H1 (cell line): ENCODE data around the gene DHRS3. TPM values are rescaled to one million over a fixed set of nuclear protein-coding genes. Genes with fewer than 3 reads are reported as not detected.

Source experiments
- SP4 ChIP-seq: IDR thresholded peaks from 2 replicates; pipeline ENCODE4 v1.6.1; 2012; ENCODE audit warnings: low read length, inconsistent platforms
- polyA plus RNA-seq, 7 experiments: library from polyadenylated mRNA; depleted of rRNA in 3 of 7; stranded (reverse) in 5 of 7; unstranded in 2 of 7; fragments of >200 nt in 5 of 7; fragments of 200-250 nt in 2 of 7; gene quantifications; 1 replicate in 5 of 7; 2 replicates in 1 of 7; 4 replicates in 1 of 7; pipeline versions ENCODE4 v1.2.1 to v1.2.3, GENCODE V29; 2011 to 2013; ENCODE audit warnings: missing spikeins in 2 of 7, mixed read lengths in 2 of 7
- total RNA-seq: library from RNA; stranded (reverse); fragmentation: NEBNext Ultra II Directional; extraction: Animal tissue kit (Norgen Biotek cat#: 25700); gene quantifications from 2 replicates; pipeline ENCODE4 v1.2.1, GENCODE V29; 2021
- TF ChIP-seq, protein P1 (sequence below): IDR thresholded peaks from 2 replicates; pipeline ENCODE4 v1.6.1; 2012; ENCODE audit warnings: low read length, inconsistent platforms
- TF ChIP-seq, protein P2 (sequence below): IDR thresholded peaks from 2 replicates; pipeline ENCODE4 v1.6.1; 2012; ENCODE audit warnings: inconsistent platforms
- TF ChIP-seq, protein P3 (sequence below), 3 experiments: IDR thresholded peaks; 1 replicate in 2 of 3; 2 replicates in 1 of 3; pipeline versions ENCODE4 v1.5.1 to v1.6.1; 2011; ENCODE audit warnings: low read length in 3 of 3, mild to moderate bottlenecking in 3 of 3, inconsistent platforms in 2 of 3, low read depth in 1 of 3, moderate library complexity in 1 of 3; ENCODE audit not compliant: insufficient read depth in 1 of 3; ENCODE audit errors: control extremely low read depth in 1 of 3

Gene DHRS3
- total and polyA plus RNA-seq, 2 of the 8 experiments (the other 6 are each of a cell fraction or from before 2014, with no cell fraction given): 32.5 to 36.4 TPM

DNA sequence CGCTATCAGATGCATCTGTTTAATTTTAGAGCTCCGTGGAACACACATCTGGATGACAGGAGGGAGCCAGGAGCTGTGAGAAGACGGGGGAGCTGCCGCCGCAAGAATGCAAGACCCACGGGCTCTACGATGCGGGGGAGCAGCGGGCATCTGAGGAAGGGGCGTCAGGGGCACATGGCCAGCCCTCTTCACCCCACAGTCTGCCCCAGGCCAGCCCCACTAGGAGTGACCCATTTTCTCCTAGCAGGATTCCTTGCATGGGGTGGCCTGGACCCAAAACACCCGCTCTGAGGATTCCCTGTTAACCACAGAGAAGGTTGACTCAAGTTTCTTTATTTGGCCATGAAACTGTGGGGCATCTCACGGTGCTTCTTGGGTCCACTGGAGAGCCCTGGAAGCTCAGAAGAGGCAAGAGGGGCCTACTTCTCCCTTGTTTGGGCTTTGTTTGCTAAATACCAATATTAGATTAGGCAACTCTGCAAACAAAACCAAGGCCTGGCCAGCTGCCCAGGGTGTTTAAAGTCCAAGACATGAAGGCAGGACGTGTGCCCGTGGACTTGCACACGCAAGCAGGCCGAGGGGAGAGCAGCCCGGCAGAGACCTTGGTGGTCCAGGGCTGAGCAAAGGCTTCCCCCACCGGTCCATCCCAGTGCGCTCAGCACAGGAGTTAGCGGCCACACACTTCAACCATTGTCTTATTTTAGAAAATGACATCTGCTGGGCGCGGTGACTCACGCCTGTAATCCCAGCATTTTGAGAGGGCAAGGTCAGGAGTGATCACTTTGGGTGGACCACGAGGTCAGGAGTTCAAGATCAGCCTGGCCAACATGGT is 89.8 kb downstream of the DHRS3 start (continued):
- TF ChIP-seq, protein P1, sequence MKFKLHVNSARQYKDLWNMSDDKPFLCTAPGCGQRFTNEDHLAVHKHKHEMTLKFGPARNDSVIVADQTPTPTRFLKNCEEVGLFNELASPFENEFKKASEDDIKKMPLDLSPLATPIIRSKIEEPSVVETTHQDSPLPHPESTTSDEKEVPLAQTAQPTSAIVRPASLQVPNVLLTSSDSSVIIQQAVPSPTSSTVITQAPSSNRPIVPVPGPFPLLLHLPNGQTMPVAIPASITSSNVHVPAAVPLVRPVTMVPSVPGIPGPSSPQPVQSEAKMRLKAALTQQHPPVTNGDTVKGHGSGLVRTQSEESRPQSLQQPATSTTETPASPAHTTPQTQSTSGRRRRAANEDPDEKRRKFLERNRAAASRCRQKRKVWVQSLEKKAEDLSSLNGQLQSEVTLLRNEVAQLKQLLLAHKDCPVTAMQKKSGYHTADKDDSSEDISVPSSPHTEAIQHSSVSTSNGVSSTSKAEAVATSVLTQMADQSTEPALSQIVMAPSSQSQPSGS: no peak
- TF ChIP-seq, protein P2, sequence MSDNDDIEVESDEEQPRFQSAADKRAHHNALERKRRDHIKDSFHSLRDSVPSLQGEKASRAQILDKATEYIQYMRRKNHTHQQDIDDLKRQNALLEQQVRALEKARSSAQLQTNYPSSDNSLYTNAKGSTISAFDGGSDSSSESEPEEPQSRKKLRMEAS: no peak
- no peak for TF ChIP-seq SP4
- TF ChIP-seq, protein P3, sequence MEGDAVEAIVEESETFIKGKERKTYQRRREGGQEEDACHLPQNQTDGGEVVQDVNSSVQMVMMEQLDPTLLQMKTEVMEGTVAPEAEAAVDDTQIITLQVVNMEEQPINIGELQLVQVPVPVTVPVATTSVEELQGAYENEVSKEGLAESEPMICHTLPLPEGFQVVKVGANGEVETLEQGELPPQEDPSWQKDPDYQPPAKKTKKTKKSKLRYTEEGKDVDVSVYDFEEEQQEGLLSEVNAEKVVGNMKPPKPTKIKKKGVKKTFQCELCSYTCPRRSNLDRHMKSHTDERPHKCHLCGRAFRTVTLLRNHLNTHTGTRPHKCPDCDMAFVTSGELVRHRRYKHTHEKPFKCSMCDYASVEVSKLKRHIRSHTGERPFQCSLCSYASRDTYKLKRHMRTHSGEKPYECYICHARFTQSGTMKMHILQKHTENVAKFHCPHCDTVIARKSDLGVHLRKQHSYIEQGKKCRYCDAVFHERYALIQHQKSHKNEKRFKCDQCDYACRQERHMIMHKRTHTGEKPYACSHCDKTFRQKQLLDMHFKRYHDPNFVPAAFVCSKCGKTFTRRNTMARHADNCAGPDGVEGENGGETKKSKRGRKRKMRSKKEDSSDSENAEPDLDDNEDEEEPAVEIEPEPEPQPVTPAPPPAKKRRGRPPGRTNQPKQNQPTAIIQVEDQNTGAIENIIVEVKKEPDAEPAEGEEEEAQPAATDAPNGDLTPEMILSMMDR (IDR thresholded peaks at IDR 0.05; ENCODE audit: control extremely low read depth in 1 of 3, insufficient read depth in 1 of 3, low read depth in 1 of 3, low read length in 3 of 3): no peak
